Vagina (tissue), 2 donors: ENCODE results near the gene CHMP1A. TPM values are rescaled to one million over a fixed set of nuclear protein-coding genes. Genes with fewer than 3 reads are reported as not detected.

Source experiments
- DNase-seq, 2 donors: peaks; one replicate each; pipeline ENCODE4 v3.0.0-alpha.2; 2017; ENCODE audit errors: extremely low spot score in 2 of 2
- H3K27ac ChIP-seq: fragments of 200-600 bp; sonication (generic); one replicate; pipeline ENCODE4 v1.5.1; 2019
- H3K27me3 ChIP-seq: fragments of 200-600 bp; sonication (generic); one replicate; pipeline ENCODE4 v1.5.1; 2019
- H3K36me3 ChIP-seq, 2 donors: fragments of 200-600 bp; sonication (generic); one replicate each; pipeline ENCODE4 v1.5.1; 2017 to 2019
- H3K4me1 ChIP-seq: fragments of 200-600 bp; sonication (generic); one replicate; pipeline ENCODE4 v1.5.1; 2019
- H3K4me3 ChIP-seq, 2 donors: fragments of 200-600 bp; sonication (generic); 1 replicate in 1 of 2; 2 replicates in 1 of 2; pipeline ENCODE4 v1.5.1; 2016 to 2019
- H3K9me3 ChIP-seq: fragments of 200-600 bp; sonication (generic); one replicate; pipeline ENCODE4 v1.5.1; 2019
- POLR2A ChIP-seq, 2 donors: fragments of 450-650 bp; IDR thresholded peaks; one replicate each; pipeline ENCODE4 v1.6.1; 2017; ENCODE audit warnings: antibody characterized with exemption in 2 of 2, mild to moderate bottlenecking in 2 of 2, moderate library complexity in 2 of 2
- POLR2AphosphoS5 ChIP-seq, 2 donors: sonication (generic); formaldehyde crosslinking; IDR thresholded peaks; one replicate each; pipeline ENCODE4 v1.9.0; 2017; ENCODE audit warnings: antibody characterized with exemption in 2 of 2, mild to moderate bottlenecking in 2 of 2, low read depth in 1 of 2; ENCODE audit not compliant: insufficient read depth in 1 of 2
- intact Hi-C: fragments of 100-400 bp; cut with DNase I; formaldehyde crosslinking; loops from one replicate; pipeline ENCODE4 v1.15.1; 2023
- total RNA-seq: library from RNA; depleted of rRNA; stranded (reverse); fragments of >200 nt; gene quantifications from one replicate; pipeline ENCODE4 v1.2.3, GENCODE V29; 2016
- TF ChIP-seq, protein P1 (sequence below), 3 experiments: fragments of 450-650 bp in 2 of 3; fragments of 200-600 bp in 1 of 3; sonication (generic) in 1 of 3; IDR thresholded peaks; one replicate each; pipeline ENCODE4 v1.5.1; 2017 to 2019; ENCODE audit warnings: antibody characterized with exemption in 3 of 3, mild to moderate bottlenecking in 2 of 3, moderate library complexity in 2 of 3

The CHMP1A gene
- total RNA-seq, 1 donor from 2014 or later = 117 TPM

DNA sequence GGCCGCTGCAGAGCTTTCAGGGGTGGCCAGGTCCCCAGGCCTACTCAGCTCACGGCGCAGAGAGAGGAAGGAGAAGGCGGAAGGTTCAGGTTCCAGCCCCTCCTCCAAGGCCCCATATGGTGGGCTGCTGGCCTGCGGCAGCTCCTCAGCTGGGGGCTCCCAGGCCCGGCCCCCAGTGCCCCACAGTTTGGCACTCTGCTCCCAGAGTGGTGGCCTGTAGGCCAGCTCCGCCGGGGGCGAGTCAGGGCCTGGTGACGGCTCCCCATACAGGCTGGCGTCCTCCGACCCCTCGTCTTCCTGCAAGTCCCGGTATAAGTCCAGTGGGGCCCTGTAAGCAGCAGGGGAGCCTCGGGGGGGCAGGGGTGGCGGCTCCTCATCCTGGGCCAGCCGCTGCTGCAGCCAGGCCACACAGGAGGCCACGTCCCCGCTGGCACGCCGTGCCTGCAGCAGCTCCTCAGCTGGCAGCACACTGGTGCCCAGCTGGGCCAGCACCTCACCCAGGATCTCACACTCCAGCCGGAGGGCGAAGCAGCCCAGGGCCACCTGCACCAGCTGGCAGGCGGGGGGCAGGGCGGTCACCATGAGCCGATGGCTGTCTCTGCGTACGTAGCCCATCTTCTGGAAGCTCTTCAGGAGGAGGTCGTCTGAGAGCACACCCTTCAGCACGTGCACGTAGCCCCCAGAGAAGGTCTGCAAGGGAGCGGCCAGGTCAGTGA, 40.3 kb upstream of the CHMP1A start:
- no peaks in the 10 kb centered on the region for H3K9me3 ChIP-seq
- H3K36me3 ChIP-seq = peaks cover 0 to 12% of the 10 kb centered on the region in 2 donors

DNA sequence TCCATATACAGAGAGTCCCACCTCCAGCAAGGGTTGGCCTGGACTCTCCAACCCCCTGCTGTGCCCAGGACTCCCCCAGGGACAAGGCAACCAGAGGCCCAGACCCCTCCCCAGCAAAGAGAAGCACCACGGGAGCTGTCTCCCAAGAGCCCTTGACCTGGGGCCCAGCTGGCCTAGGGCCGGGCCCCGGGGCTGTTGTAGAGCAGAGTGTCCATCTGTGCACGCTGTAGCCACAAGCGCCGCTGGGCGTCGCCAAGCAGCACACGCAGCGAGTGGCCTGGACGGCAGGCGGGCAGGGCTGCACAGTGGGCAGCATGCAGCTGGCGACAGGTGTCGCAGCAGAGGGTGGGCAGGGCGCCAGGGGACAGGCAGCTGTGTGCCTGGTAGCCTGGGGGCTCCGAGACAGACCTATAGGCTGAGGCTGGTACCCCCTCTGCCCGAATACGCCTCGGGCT, 39.7 kb upstream of the CHMP1A start:
- Histone ChIP-seq H3K27ac (no peak overlapping the region), H3K27me3 (no peaks in the 10 kb centered on the region), H3K4me1 (peaks cover 24% of the 10 kb centered on the region), H3K9me3 (no peaks in the 10 kb centered on the region), H3K36me3 (peaks cover 0 to 17% of the 10 kb centered on the region in 2 donors), H3K4me3 (no peak overlapping the region)
- no peak for DNase-seq
- TF ChIP-seq, protein P1, sequence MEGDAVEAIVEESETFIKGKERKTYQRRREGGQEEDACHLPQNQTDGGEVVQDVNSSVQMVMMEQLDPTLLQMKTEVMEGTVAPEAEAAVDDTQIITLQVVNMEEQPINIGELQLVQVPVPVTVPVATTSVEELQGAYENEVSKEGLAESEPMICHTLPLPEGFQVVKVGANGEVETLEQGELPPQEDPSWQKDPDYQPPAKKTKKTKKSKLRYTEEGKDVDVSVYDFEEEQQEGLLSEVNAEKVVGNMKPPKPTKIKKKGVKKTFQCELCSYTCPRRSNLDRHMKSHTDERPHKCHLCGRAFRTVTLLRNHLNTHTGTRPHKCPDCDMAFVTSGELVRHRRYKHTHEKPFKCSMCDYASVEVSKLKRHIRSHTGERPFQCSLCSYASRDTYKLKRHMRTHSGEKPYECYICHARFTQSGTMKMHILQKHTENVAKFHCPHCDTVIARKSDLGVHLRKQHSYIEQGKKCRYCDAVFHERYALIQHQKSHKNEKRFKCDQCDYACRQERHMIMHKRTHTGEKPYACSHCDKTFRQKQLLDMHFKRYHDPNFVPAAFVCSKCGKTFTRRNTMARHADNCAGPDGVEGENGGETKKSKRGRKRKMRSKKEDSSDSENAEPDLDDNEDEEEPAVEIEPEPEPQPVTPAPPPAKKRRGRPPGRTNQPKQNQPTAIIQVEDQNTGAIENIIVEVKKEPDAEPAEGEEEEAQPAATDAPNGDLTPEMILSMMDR (IDR thresholded peaks at IDR 0.05) = no peak
- TF ChIP-seq POLR2A (IDR thresholded peaks at IDR 0.05) (no peak), POLR2AphosphoS5 (IDR thresholded peaks at IDR 0.05; ENCODE audit: insufficient read depth in 1 of 2, low read depth in 1 of 2) (no peak)
- intact Hi-C loops = no loop called here

More for the DNA sequence above, 40.3 kb upstream of the CHMP1A start:
- Histone ChIP-seq H3K27me3 (no peaks in the 10 kb centered on the region), H3K27ac (no peak overlapping the region), H3K4me3 (no peak overlapping the region), H3K4me1 (peaks cover 28% of the 10 kb centered on the region)
- no peak for DNase-seq
- intact Hi-C loops = no loop called here
- TF ChIP-seq POLR2AphosphoS5 (IDR thresholded peaks at IDR 0.05; ENCODE audit: insufficient read depth in 1 of 2, low read depth in 1 of 2) (no peak), POLR2A (IDR thresholded peaks at IDR 0.05) (no peak)
- TF ChIP-seq, protein P1 (IDR thresholded peaks at IDR 0.05) = no peak

DNA sequence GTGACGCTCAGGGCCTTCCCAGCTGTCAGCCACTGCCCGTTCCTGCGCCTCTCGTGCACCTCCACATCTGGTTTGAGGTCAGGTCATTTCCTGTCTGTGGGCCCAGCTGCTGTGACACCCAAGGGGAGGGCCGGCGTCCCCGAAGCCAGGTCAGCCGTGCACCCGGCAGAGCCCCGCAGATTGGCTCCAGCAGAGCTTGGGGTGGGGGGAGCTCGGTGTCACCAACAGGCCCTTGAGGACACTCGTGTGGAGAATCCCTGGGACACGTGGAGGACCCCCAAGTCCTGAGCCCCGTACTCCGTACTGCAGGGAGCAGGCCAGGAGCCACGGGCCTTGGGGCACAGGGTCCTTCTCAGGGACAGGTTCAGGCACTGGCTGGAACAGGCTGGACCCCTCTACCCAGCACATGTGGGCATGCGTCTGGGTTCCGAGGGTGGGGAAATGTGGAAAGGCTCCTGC, 39.2 kb upstream of the CHMP1A start:
- H3K27me3 ChIP-seq = no peaks in the 10 kb centered on the region
- no peak overlapping the region for H3K4me3 ChIP-seq
- peaks cover 20% of the 10 kb centered on the region for H3K4me1 ChIP-seq
- DNase-seq = no peak
- no peaks in the 10 kb centered on the region for H3K9me3 ChIP-seq
- H3K27ac ChIP-seq = no peak overlapping the region
- H3K36me3 ChIP-seq = peaks cover 0 to 20% of the 10 kb centered on the region in 2 donors
- TF ChIP-seq POLR2AphosphoS5 (IDR thresholded peaks at IDR 0.05; ENCODE audit: insufficient read depth in 1 of 2, low read depth in 1 of 2) (no peak), POLR2A (IDR thresholded peaks at IDR 0.05) (no peak)
- TF ChIP-seq, protein P1 (IDR thresholded peaks at IDR 0.05) = no peak
- intact Hi-C loops = no loop called here

DNA sequence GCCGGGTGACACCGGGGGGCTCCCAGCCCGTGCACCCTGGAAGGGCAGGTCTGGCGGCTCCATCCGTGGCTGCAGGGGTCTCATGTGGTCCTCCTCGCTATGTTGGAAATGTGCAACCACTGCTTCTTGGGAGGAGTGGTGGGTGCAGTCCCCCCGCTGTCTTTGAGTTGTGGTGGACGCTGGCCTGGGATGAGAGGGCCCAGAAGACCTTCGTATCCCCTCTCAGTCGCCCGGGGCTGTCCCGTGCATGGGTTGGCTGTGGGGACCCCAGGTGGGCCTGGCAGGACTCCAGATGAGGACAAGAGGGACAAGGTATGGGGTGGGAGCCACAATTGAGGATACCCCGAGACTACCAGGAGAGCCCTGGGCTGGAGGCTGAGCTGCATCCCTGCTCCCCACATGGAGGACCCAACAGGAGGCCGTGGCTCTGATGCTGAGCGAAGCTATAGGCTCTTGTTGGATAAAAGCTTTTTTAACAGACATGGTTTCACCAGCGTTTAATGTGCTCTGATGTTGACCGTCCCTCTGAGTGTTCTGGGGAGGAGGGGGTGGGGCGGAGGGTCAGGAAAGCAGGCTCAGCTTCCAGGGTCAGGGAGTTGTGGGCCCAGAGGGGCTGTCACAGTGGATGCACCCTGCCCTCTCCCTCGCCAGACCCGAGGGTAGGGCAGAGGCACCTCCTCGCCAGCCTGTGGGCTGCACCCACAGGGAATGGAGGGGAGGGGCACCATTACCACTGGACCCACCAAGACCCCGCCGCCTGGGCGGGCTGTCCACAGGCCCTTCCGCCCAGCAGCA, 38.6 kb upstream of the CHMP1A start:
- Histone ChIP-seq H3K4me1 (peaks cover 17% of the 10 kb centered on the region), H3K27ac (no peak overlapping the region), H3K36me3 (peaks cover 0 to 25% of the 10 kb centered on the region in 2 donors), H3K9me3 (no peaks in the 10 kb centered on the region), H3K4me3 (no peak overlapping the region), H3K27me3 (no peaks in the 10 kb centered on the region)
- DNase-seq = no peak
- no peak for TF ChIP-seq POLR2AphosphoS5 (IDR thresholded peaks at IDR 0.05; ENCODE audit: insufficient read depth in 1 of 2, low read depth in 1 of 2)
- TF ChIP-seq POLR2A (IDR thresholded peaks at IDR 0.05) = no peak
- TF ChIP-seq, protein P1 (IDR thresholded peaks at IDR 0.05) = no peak
- intact Hi-C loops = no loop called here
